Right kidney (tissue), 9 donors: ENCODE results near the gene NDRG3.

Source experiments
- DNase-seq: peaks from one replicate; pipeline ENCODE4 v3.0.0-alpha.2; 2016
- long read RNA-seq, 8 donors: transcript quantifications; one replicate each; lab custom pipeline, GENCODE V29; 2026

NDRG3 gene
- long read RNA-seq, donor 1, transcript NDRG3-201 (16 exons, 2,964 nt), result major isoform, 7 of 13 reads
- long read RNA-seq, donor 1, partial matches to known transcripts, result 6 of 13 reads
- long read RNA-seq, donor 1, other reads (novel, unspliced or antisense), result 0 of 13 reads
- long read RNA-seq, donor 2, transcript NDRG3-201 (16 exons, 2,964 nt), result major isoform, 9 of 9 reads
- long read RNA-seq, donor 2, partial matches to known transcripts, result 0 of 9 reads
- long read RNA-seq, donor 2, other reads (novel, unspliced or antisense), result 0 of 9 reads
- long read RNA-seq, donor 3, partial matches to known transcripts, result 0 of 1 reads
- long read RNA-seq, donor 3, other reads (novel, unspliced or antisense), result 0 of 1 reads
- long read RNA-seq, donor 4, transcript NDRG3-201 (16 exons, 2,964 nt), result major isoform, 5 of 5 reads
- long read RNA-seq, donor 4, partial matches to known transcripts, result 0 of 5 reads
- long read RNA-seq, donor 4, other reads (novel, unspliced or antisense), result 0 of 5 reads
- long read RNA-seq, donor 5, transcript NDRG3-201 (16 exons, 2,964 nt), result major isoform, 5 of 5 reads
- long read RNA-seq, donor 5, partial matches to known transcripts, result 0 of 5 reads
- long read RNA-seq, donor 5, other reads (novel, unspliced or antisense), result 0 of 5 reads
- long read RNA-seq, donor 6, transcript NDRG3-201 (16 exons, 2,964 nt), result major isoform, 5 of 10 reads
- long read RNA-seq, donor 6, partial matches to known transcripts, result 5 of 10 reads
- long read RNA-seq, donor 6, other reads (novel, unspliced or antisense), result 0 of 10 reads
- long read RNA-seq, donor 7, transcript NDRG3-201 (16 exons, 2,964 nt), result major isoform, 9 of 15 reads
- long read RNA-seq, donor 7, partial matches to known transcripts, result 6 of 15 reads
- long read RNA-seq, donor 7, other reads (novel, unspliced or antisense), result 0 of 15 reads
- long read RNA-seq, donor 8, transcript NDRG3-201 (16 exons, 2,964 nt), result major isoform, 11 of 11 reads
- long read RNA-seq, donor 8, partial matches to known transcripts, result 0 of 11 reads
- long read RNA-seq, donor 8, other reads (novel, unspliced or antisense), result 0 of 11 reads

DNA sequence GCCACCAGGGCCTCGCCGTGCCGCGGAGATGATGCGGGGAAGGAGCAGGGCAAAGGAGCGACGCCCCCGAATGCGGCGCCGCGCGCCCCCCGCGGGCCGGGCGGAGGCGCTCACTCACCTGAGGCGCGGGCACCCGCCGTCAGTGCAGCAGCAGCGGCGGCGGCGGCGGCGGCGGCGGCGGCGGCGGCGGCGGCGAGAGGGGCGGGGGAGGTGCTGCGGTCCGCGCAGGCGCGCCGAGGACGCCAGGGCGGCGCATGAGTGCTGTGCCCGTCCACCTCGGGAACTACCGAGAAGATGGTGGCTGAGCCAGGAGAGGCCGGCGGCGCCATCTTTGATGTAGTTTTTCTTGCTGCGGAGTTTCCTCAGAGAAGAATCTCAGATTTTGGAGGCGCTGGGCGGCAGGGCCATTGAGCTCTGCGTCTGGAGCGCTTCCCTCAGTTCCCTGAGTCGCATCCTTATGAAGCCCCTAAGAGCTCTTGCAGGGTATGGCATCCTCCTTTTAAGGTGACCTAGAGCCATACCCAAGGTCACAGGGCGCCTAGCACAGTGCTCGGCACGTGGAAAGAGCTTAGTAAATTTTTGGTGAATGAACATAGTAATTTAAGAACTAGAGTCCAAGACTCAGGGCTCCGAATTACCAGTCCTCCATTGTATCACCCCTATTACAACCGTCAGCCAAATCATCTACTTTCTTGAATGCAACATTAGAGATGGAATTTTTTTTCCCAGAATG lies at the start of gene NDRG3:
Gene NDRG3, minus strand, starts transcription at position 164 of the 733 bp plus-strand sequence. CDS start 24,355 bp downstream, outside the sequence.
- DNase-seq, result peak; percentile 61

DNA sequence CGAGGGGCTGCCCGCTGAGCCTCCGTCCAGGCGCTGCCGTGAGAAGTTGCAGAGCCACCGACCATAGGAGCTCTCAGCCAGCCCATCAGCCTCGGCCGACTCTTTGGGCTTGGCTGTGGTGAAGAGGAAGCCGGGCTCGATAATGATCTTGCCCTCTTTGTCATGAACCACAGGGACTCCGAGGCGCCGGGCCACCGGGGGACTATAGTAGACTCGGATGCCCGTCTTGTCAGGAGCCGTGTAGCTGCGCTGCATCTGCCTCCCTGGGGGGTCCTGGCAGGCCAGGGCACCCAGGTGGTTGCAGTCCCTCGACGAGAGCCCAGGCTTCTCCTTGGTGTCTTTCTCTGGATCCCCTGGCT lies 48.2 kb upstream of the NDRG3 start:
- no peak for DNase-seq

DNA sequence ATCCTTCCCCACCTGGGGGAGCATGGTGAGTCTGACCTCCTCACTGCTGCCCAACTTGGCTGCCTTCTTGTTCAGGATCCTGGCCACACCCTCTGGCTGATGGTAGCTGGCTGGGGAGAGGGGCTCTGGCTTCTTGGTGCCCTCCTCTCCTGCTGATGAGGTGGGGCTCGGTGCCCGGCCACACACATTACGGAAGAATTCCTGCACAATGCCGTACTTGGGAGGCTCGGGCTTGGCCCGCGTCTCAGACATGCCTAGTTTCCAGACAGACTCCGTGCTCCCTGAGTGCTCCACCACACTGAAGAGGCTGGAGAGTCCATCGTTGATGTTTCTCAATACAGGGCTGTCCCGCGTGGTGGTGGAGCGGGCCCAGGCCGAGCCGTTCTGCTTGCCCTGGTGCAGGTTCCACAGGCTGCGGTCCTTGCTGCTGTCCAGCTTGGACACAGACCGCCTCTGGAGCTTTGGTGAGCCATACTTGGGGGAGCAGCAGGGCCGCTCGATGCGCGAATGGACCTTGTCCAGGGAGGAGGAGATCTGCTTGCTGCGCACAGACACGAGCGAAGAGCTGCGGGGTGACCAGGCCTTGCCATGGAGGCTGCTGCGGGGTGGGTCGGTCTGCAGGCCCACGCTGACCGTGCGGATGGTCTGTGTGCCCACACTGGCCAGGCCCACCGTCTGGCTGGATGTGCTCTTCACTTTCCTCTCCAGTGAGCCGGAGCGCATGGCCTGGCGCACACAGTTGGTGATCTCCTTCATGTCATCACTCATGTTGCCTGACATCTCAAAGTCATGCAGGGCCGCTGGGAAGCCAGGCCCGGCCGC lies 47.6 kb upstream of the NDRG3 start:
- no peak for DNase-seq

DNA sequence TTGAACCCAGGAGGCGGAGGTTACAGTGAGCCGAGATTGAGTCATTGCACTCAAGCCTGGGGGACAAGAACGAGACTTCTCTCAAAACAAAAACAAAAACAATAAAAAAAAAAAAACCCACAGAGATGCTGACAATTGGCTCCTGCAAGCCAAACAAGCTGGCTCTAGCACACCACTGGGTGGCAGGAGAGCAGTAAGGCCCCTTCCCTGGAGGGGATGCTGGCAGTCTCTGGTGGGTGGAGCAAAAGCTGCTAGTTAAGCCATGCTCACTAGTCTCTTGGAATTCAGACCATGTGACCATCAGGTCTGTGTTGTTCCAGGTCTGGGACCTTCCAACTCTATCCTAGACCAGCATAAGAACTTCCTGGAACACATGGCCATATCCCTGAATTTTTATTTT lies 46.5 kb upstream of the NDRG3 start:
- DNase-seq, result no peak

DNA sequence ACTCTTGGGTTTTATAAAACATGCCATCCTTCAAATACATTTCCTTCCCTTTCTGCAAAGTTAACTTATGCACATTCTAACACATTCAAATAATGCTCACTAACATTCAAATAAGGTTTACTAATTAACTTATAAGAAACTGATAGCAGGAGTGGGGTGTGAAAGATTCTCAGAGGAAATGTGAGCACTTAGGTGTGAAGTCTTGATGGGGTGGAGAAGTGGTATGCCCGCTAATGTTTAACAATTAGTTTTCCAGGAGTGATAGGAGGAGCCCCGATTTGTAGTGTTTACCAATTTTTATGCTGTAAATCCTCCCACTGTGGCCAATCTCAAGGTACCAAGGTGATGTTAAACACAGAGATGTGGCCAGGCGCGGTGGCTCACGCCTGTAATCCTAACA lies 46.0 kb upstream of the NDRG3 start:
- DNase-seq, result no peak

DNA sequence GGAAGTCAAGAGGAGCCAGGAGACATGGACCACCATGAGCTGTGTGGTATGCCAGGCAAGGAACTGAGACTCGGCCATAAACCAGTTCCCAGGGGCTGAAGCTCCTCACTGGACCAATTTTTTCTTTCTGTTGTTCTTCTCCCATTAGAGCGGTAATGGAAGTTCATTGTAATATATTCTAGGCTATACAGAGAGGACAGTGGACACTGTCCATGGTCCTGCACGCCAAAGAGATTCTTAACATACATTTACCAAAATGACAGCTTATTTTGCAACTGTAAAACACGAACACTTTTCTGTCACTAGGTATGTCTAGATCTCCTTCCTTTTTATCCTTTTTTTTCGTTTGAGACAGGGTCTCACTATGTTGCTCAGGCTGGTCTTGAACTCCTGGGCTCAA lies 40.8 kb upstream of the NDRG3 start:
- DNase-seq, result no peak

DNA sequence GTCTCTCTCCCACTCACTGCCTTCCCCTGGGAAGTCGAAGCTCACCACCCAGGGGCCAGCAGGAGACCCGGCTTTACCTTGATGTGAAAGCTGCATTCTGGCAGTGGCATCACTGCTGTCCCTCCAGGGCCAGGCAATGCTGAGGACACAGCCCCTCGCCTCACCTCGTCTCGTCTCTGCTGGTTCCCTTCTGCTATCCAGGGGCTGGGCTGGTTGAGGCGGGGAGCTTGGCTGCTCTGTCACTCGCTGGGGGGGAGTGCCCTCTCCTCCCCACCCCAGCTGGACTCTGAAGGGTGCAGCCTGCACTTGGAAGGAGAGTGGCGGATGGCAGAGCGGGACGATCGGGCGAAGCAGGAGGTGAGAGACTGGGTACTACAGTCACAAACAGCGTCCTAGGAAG lies 40.4 kb upstream of the NDRG3 start:
- no peak for DNase-seq

DNA sequence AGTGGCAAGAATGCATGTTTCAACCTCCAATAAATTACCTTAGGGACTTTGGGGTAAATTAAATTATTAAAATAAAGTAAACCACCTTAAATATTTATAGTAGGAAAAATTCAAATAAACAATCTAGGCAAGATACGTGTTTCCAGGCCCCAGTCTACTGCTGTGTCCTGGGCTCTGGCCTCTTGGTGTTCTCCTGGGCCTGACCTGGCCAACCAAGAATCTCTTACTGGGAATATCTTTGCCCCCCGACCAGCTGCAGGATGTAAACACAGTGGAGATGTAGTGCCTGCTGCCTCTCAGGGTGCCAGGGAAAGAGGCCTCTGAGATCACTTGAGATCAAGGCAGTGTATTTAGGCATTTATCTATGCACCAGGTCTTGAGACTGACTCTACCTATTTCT lies 39.4 kb upstream of the NDRG3 start:
- DNase-seq, result no peak

DNA sequence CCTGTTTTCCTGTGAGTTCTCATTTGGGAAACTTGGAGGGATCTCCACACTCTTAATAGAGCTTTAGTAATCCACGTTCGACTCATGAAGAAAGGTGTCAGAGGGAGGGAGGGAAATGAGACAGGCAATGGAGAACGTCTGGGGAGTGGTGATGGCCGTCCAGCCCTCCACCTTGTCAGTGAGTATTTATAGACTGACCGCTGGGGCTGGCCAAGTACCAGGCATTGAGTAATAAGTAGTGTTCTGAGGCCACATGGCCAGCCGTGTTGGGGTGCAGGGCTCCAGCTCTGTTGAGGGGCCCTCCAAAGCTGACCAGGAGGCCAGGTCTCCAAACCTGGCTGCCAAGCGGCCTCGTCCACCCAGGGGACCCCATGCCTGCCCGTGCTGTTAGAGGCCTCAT lies 39.0 kb upstream of the NDRG3 start:
- no peak for DNase-seq

DNA sequence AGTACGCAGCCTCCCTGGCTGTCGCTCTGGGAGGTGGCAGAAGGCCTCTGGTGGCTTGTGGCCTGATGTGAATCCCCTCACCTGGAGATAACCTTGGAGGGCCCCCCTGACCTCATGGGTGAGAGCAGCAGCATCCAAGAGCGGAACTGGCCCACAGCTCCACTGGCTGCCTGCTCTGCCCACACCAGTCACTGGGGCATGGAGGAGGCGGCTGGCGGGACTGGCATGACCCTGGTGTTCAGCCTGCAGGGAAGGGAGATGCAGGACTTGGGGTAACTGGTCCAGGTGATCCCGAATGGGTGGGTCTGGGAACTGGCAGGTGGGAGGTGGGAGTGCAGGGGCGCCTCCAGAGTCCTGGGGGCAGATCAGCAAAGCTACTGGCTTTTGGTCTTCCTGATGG lies 38.2 kb upstream of the NDRG3 start:
- no peak for DNase-seq

DNA sequence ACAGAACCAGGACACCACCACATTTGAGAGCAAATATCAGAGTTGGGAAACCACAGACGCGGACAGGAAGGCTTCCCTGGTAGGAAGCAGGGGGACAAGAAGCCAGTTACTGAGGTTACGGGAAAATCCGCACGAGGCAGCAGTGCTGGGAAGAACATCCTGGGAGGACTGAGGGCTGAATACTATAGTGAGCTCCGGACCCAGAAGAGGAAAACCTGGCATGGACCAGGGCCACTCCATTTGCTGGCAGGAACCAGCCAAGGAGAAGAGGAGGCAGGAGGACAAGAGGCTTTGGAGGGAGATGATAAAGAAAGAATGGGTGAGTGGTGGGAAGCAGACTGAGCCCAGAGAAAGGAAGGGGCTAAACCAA lies 33.8 kb upstream of the NDRG3 start:
- no peak for DNase-seq

DNA sequence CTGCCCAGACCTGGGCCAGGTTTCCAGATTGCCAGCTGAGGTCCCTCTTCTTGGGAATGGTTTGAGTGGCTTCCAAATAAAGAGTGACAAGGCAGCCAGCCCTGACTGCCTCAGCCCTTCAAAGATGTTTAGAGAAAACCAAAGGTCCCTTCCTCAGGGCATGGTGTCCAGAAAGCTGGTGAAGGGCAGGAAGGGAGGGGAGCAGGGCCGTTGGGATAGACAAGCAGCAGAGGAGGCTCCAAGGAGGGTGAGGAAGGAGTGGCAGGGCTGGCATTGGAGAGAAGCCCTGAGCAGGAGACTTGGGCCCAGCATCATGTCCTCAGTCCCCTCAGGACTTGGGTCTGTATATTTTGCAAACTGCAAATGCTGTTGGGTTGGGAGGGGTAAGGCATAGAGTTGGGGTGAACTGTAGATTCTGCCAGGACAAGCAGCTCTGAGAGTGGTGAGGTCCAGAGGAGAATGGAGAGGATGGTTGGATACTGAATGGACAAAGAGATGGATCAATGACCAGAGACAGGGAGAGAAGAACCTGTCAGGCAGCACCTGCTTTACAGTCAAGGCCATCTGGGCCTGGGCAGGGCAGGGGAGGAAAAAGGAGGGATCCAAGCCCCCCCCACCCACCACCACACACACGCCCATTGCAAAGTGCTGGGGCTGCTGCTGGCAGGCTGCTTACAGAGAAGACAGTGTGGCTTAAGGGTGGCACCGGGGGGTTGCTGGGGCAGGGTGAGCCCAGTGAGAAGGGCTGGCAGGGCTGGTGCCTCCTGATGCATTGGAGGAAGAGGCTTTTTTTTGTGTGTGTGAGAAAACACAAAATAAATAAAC lies 33.2 kb upstream of the NDRG3 start:
- DNase-seq, result no peak

DNA sequence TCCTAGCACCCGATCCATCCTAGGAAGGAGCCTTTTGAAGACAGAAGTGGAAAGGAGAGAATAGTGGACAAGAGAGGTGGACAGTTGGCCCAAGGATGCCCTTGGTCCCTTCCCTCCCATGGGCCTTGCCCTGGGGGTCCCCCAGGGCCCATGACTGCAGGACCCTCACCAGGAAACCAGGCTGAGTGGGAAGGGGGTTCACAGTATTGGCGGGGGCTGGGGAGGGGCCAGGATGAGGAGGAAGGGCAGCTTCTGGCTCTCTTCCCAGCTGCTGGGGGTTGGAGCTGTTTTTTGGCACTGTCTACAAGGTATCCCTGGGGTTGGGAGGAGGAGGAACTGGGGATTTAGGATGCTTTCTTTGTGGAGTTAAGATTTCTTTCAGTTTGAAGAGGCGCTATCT lies 31.7 kb upstream of the NDRG3 start:
- DNase-seq, result no peak

DNA sequence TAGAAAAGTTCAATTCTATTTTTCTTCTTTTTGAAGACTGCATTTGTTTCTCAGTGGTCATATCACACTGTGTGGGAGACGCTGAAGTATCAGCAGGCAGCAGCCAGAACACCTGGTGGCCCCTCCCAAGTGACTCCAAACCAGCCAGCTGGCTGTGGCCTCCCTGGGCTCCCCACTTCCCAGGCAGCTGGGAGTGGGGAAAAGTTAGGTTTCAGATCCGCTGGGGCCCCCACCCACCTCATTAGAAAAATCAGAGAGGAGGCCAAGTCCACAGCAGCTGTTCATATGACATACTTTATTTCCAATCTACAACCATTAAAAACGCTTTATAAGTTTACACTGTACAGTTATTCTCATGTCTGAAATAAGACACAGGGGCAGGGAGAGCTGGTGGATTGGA lies 31.3 kb upstream of the NDRG3 start:
- no peak for DNase-seq

DNA sequence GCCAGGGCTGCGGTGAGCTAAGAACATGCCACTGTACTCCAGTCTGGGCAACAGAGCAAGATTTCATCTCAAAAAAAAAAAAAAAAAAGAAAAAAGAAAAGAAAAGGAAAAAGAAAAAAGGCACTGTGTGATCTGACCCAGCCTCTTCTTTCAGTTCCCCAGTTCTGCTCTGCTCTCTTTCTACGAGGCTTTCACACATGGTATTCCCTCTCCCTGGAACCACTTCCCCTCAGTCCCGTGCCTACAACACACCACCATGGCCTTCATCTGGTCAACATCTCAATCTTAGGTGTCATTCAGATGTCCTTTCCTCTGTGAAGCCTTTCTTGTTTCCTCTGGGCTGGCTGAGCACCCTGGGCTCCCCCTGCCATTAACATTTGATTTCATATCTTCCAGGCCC lies 29.9 kb upstream of the NDRG3 start:
- DNase-seq, result no peak

DNA sequence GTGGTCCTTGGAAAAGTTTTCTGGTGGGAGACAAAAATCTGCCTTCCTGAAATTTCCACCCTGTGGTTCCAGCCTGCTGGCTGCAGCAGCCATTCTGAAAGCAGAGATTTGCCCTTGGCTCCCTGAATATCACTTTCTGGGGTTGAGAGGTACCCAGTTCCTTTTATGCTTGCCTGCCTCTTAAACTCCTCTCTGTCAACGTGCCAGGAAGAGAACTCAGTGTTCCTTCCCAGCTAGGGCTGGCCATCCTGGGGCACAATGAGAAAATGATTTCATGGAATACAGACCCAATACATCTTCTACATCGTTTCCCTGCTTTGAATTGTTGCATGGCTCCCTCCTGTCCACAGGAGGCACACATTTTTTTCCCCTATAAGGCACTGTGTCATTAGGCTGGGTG lies 29.3 kb upstream of the NDRG3 start:
- DNase-seq, result no peak

DNA sequence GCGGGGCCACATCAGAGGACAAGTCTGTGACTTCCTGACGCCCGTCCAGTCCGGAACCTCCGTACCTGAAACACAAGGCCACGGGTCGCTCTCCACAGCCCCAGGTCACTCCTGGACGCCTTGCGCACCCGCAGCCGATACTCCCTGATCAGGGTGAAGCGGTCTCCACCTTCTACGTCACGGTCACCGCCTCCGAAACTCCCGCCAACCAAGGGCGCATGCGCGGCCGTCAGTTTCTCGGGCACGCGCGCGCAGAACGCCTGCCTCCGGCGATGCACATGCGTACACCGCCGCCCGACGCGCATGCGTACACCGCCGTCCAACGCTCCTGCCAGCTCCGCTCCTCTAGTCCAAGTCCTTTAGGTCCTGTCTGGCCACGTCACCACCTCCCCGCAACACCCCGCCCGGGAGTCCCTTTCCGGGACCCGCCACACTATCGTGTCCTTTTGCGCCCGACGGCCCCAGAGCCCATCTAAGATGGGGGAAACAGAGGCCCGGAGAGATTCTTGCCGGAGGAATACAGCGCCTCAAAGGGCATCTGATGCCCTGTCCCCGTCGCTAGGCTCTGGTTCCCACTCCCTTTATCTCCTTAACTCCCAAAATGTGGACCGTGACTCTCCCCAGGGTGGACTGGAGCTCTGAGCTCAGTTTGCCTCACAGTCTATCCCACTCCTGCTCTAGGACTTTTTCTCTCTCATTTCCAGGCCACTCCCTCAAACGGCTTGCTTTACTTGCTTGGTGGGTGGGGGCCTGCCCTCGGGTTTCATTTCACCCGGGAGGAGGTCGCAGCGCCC lies 27.9 kb upstream of the NDRG3 start, which contains the start of gene DSN1:
Gene DSN1, minus strand, starts transcription at position 167 of the 794 bp plus-strand sequence. CDS start 2,305 bp downstream, outside the sequence.
- peak; percentile 92 for DNase-seq

DNA sequence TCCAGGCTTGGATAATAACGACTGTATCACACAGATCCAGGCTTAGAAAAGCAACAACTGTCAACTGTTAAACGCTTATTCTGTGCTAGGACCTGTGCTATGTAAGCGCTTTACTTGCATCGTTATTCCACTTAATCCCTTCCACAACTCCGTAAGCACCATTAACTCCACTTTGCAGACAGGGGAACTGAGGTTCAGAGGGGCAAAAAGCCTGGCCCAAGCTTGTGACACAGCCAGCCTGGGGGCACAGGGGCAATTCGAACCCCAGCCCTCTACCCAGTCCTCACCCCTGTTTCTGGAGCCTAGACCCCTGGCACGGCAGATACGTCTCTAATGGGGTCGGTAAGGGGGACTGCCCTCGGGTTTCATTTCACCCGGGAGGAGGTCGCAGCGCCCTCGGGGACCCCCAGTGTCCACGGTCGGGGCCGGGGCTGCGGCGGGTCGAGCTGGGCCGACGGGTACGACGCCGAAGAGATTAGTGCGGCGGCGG lies 27.3 kb upstream of the NDRG3 start:
- no peak for DNase-seq

DNA sequence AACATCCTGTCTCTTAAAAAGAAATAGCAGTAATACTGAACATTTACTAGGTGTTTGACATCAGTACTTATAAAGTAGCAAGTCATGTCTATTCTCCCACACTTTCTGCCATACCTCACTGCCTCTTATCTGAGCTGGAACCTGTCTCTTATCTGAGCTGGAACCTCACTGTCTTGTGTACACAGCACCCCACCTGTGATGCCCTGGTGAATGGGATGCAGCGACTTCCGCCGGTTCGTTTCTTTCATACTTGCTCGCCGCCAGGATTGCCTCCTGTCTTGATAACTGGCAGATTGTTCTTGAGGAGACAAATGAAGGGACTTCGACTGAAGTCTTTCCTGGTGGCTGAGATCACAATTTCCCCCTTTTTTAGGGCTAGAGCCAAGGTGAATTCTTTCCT lies 24.8 kb upstream of the NDRG3 start:
- no peak for DNase-seq
